Glomerular endothelial cell (primary cell): Measurements from ENCODE around the gene AMBRA1. TPM values are rescaled to one million over a fixed set of nuclear protein-coding genes. Genes with fewer than 3 reads are reported as not detected.
A peak's percentile ranks its signal among the peaks of the same experiment; 100 is the strongest.

Experiments used
- DNase-seq: peaks from one replicate; pipeline ENCODE4 v3.0.0-alpha.2; 2011; ENCODE audit warnings: low read depth, low spot score; ENCODE audit errors: extremely low read depth
- total RNA-seq: library from RNA; depleted of rRNA; stranded (reverse); fragments of >200 nt; gene quantifications from 2 replicates; pipeline ENCODE4 v1.2.3, GENCODE V29; 2015

The AMBRA1 gene
- total RNA-seq, 1 donor from 2014 or later: 38.5 TPM

DNA sequence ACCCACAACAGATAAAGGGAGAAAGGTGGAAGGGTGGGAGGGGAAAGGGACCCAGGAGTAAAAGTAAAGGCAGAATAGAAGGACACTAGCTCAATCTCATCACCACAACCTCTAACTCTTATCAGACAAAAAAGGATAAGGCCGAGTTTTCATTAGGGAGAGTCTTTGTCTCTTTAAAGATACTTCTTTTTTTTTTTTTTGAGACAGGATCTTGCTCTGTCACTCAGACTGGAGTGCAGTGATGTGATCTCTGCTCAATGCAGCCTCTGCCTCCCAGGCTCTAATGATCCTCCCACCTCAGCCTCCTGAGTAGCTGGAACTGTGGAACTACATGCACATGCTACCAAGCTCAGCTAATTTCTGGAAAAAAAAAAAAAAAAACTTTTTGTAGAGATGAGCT is 116.7 kb downstream of the AMBRA1 start:
- no peak for DNase-seq

DNA sequence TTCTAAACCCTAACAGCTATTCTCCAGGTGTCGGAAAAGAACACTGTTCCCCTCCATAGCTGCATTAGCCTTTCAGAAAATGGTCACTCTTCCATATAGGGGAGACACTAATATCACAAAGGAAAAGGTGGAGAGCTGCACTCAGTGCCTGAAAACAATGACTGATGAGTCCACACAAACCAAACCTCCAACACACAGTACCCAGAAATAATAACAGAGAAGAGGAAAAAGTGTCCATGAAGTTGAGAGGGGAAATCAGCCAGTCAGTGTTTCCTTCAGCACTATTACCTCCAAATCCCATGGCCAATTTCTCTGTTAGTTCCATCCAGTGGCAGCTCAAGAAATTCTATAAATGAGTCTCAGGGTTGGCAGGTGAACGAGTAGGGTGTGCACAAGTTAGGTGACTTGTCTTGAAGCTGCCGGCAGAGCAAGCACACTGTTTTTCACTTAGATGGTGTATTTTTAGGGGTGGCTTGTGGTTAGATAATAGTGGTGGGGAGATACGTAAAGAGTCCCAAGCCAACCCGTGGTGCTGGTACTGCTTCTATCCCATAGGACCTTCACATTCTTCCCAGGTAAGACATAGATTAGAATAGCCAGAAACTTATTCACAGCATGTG is 117.8 kb downstream of the AMBRA1 start:
- no peak for DNase-seq

DNA sequence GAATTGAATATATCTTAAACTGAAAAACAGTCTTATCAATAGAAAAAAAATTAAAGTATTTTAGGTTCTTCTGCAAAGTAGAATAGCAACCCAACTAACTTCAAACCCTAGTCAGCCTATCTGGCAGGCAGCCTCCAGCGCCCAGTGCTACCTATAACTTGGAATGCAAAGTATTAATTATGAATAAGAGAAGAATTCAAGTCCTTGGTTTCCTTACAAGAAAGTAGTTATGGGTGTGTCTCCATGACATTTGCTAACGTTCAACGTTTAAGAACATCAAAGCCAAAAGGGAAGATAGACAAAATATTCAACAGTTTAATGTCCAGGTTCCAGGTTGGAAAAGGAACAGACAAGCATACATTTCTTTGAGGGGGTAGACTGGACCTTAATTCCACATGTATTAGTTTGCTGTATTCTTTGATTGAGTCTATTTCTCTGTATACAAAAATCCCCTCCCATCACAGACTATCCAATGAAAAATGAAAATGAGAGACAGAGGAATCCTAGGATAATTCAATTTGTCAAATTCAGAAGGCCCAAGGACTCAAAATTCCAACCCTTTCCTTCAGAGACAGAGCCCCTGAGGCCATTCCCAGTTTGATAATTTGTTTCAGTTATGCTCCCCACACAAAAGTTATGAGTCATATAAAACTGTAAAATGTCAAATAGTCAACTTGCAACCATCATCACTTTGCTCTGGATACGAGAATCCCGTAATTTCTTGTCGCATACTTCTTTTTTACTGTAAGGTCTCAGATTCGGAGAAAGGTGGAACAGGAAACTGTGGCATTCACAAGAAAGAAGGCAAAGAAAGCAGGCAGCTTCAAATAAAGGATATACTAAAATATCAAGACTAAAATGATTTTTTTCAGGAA is 118.5 kb downstream of the AMBRA1 start:
- no peak for DNase-seq

DNA sequence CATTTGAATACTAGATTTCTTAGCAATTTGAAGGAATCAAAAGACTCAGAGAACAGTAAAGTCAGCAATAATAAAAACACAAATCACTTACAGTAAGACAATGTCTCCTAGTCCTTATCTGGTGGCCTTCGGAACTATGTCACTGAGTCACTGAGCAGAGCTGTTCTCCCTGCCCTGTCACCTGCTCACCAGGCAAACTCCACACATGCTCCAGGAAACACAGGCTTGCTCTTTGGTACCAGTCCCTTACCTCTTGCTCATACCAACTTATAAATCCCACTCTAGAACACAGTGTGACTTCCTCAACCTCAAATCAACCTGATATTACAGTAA is 121.2 kb downstream of the AMBRA1 start:
- DNase-seq: no peak

DNA sequence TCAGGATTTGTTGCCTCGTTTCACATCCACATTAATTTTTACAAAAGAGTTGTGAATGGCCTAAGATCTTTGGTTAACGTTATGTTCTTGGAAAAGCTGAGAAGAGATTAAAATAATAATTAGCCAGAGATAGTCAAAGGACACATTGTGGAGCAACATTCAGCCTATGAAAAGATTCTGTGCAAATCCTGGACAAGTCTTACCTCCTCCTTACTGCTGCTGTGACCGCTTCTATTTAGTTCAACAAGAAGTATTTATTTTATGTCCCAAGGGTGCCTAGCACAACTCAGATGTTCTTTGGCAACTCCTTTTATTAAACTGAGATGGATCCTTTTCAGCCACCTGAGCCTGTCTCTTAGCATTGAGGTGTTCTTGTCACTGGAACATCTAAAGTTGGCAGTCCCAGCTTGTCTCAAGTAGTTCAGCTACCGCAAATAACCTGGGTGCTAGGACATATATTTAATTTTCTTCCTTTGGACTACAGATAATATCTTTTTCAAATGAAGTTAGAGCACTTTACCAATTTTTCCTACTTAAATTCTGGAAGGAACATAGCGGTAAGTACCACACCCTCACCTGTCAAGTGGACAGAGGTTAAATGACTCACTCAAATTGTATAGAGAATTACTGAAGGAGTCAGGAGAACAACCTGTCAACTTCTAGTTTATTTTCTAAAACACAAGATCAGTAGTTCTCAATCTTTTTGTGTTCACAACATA is 121.7 kb downstream of the AMBRA1 start:
- no peak for DNase-seq

DNA sequence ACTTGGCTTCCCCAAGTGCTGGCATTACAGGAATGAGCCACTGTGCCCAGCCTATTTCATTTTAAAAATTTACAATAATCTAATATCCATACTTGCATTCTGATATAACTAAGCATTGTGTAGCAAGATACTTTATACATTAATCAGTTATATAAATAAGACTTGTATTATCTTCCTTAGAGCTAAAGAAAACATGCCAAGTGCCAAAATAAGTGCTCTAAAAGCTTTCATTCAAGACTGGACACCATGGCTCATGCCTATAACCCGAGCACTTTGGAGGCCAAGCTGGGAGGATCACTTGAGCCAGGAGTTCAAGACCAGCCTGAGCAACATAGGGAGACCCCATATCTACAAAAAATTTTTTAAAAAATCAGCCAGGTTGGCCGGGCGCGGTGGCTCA is 123.9 kb downstream of the AMBRA1 start:
- DNase-seq: no peak

DNA sequence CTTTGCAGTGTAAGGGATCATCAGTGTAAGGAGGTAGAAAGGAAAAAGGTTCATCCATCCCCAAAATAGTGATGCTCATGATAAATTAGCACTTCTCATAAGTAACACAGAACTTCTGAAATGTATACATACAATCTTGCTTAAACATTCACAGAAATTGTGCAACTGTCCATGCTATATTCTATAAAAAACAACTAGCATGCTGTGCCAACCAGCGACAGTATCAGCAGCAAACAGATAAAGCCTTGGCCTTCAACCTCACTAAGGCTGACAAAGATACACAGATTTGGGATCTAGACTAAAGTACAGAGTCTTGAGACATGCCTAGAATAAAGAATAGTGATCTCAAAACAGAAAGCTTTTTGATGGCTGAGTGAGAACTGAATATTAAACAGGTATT is 128.1 kb downstream of the AMBRA1 start:
- DNase-seq: no peak

DNA sequence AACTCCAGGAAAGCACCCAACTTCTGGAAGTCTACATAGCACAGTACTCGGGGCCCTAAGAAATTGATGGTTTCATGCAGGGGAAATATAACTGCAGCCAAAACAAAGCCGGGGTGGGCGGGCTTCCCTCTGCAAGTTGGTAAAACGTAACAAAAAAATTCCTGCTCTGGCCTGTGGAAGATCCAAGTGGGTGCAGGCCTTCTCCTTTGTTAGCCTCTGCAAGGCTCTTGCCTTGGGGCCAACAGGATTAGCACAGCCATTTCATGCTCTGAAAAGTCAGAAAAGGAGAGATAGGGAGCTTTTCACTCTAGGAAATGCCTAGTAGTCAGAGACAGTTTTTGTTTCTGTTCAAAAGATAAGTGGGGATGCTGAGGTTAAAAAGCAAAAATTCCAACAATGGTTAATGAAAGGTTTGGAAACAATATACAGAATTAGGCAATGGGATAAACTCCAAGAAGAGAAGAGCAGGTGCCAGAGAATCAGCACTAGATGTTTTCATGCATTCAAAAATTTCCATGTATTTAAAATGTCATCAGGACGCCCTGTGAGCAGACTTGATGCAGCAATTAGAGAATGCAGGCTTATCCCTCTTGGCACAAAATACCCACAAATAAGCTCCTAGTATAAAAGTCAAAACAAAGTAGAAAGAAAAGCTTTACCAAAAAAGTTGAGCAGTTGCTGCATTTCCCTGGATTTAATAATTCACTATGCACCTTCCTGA is 130.0 kb downstream of the AMBRA1 start:
- DNase-seq: no peak

DNA sequence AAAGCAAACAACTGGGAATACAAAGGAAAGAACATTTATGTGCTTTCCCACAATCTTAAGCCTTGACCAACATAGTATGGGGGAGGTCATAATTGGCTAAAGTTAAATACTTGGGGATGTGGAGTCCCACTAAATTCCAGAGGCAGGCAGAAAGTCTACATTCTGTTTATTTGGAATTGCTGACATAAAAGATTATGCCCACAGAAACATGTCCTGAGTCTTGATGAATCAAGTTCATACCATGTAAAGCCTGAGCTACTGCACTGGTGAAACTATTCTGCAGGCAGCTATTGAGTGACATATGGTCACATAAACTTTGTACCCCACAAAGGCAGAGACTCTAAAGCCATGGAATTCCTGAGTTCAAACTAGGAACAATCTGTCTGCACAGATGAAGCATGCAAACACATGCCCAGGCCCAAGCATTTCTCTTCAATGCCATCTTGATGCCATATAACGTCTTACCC is 132.3 kb downstream of the AMBRA1 start:
- peak; percentile 29 for DNase-seq

DNA sequence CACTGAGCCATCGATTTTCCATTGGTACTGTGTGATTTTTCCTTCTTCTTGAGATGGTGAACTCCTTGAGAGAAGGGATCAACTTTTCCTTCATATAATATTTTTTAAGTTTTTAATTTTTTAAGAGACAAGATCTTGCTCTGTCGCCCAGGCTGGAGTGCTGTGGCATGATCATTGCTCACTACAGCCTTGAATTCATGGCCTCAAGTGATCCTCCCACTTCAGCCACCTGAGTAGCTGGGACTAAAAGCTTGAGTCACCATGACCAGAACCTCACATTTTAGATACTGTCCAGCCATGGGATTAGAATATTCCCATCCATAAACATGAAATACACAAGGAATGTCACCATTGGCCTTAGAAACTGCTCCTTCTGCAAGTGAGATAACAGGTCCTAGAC is 135.3 kb downstream of the AMBRA1 start:
- DNase-seq: no peak

DNA sequence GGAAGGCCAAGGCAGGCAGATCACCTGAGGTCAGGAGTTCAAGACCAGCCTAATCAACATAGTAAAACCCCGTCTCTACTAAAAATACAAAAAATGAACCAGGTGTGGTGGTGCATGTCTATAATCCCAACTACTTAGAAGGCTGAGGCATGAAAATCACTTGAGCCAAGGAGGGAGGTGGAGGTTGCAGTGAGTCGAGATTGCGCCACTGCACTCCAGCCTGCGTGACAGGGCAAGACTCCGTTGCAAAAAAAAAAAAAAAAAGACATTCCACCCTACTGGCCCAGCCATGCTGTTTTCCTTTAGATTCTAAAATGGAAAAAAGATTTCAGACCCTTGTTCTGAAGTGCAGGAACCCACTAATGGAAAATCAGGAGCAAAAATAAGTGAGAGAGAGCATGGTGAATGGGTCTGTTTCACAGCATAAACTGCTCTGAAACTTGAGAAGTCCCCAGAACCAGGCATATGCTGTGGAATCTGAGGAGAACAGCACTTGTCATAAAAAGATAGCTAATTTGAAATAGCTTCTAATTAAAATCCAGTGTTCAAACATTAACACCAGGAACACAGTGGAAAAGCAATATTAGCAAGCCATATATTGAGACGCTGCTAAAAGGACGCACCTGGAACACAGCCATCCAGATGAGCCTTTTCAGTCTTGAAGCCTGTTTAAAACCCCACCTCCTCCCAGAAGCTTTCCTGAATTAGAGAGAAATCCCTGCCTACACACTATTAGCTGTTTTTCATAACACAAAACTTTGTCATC is 136.0 kb downstream of the AMBRA1 start:
- no peak for DNase-seq

DNA sequence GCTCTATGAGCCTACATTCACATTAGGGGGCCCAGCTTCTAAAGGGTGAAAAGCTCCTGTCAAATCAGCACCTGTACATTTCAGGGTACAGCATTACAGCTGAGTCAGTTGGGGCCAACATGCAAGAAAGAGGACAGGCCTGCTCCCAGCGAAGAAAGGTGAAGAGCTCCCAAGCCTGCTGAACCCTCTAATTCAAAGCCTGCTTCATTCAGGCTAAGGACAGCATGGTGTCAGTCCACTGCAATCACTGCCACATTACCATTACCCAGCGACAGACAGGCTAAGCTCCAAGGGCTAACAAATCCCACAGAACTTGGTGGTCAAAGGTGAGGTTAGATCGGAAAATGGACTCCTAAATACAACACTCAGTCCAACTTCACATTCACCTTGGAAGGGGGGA is 136.8 kb downstream of the AMBRA1 start:
- no peak for DNase-seq

DNA sequence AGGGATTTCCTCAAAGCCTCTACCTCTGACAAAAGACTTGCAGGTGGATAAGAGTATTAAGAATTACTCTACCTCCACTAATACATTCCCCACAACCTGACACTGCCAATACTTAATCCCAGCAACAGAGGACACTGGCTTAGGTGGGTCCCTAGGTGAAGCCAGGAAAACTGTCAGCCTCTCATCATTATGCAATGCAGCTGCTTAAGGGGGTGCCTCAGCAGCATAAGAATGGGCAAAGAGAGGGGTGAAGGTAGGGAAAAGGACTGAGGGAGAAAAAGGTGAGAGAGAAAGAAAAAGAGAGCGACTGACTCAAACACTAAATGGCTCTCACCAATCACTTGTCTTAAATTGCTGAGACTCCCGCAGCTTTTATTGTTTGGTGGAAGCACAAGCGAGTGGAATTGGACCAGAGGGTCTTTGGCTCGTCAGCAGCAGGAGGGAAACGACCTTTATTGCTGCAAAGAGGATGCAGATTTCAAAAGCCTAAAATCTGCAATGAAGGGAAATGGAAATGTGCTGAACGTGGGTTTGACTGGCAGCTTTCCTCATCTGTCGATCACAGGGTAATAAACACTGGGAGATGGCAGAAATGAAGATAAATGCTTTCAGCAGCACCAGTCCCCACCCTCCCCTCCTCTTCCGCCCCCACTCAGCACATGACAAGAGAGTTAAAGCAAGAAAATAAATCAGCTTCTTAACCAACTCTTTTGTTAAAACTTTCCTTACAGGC is 137.4 kb downstream of the AMBRA1 start:
- no peak for DNase-seq

DNA sequence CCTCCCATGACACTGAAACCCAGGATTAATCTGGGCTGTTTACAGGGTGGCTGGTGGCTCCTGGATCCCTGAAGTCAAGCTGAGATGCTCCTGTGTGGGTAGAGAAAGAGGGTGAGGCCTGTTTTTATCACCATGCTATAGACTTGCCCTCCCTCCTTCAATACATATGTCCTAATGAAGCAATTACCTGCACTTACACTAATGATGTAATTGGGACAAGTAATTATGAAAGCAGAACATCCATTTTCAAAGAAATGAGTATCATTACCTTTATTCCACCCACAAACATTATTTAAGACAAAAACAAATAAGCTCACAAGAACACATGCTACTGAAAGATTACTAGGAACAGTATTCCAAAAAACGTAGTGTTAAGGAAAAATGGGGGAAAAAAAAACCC is 138.0 kb downstream of the AMBRA1 start:
- DNase-seq: no peak

DNA sequence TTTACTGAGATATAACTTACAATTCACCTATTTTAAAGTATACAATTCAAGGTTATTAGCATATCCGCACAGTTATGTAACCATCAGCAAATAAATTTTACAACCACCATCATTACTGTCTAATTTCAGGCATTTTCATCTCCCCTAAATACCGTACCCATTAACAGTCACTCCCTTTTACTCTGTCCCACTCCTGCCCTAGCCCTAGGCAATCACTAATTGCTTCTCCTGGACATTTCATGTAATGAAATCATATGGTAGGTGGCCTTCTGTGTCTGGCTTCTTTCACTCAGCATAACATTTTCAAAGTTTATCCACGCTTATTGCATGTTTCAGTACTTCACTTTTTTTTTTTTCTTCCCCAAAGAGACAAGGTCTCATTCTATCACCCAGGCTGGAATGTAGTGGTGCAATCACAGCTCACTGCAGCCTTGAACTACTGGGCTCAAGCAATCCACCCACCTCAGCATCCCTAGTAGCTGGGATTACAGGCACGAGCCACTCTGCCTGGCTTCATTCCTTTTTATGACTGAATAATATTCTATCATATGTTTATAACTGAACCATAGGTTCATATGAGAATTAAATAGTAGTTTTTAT is 140.8 kb downstream of the AMBRA1 start:
- DNase-seq: no peak

DNA sequence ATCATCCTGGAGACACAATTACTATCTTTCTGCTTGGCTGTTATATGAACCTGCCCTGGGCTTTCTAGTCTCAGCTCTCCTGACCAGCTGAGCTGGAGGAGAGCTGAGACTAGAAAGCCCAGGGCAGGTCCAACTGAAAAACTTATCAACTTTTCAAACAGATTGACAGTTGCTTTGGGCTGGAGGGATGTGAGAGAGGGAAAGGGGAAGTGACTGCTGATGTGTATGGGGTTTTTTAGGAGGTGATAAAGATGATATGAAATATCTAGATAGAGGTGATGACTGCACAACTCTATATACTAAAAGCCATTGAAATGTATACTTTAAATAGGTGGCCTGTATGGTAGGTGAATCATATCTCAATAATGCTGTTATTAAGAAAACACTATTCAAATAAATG is 142.1 kb downstream of the AMBRA1 start:
- DNase-seq: no peak

DNA sequence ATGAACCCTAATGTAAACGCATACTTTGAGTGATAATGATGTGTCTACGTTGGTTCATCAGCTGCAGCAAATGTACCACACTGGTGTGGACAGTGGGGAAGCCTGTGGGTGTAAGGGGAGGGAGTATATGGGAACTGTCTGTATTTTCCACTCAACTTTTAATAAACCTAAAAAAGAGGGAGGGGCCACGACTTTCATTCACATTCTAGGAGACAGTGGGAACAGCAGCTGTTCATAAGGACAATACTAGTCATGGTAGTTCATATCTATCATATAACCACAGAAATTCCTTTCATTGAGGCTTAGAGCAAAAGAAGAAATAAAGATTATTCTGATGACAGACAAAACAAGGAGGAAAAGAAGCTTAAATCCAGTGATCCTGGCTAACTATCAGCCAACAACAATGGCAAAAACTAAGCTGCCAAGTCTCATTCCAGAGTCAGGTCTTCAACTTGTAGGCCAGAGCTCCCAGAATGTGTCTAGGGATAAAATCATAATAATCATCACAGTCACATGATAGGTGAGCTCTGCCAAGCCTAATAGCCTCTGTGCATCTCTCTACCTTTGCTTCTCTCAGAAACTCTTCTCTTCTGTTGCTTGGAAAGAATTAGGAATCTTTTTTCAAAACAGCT is 142.9 kb downstream of the AMBRA1 start:
- DNase-seq: no peak

DNA sequence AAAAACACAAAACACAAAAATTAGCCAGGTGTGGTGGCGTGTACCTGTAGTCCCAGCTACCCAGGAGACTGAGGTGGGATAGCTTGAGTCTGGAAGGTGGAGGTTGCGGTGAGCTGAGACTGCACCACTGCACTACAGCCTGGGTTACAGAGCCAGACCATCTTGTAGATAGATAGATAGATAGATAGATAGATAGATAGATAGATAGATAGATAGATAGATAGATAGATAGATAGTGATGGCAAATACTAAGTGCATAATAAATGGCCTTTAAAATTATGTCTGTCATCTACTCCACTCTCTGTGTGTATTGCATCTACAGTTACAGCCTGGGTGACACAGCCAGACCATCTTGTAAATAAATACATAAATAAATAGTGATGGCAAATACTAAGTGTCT is 146.3 kb downstream of the AMBRA1 start:
- no peak for DNase-seq
